IPS-18a (cell line): Measurements from ENCODE around the gene PPP2R3A.
"Not testable (repeated sequence)": the region's sequence is repeated elsewhere in the genome, so short reads cannot be mapped to it uniquely, and the experiment has no call there.

Experiments used
- H3K27ac ChIP-seq: one replicate; pipeline ENCODE4 v1.5.1; 2013; ENCODE audit warnings: low read length
- H3K27me3 ChIP-seq: one replicate; pipeline ENCODE4 v1.6.1; 2013; ENCODE audit warnings: mild to moderate bottlenecking, low read length; ENCODE audit not compliant: control insufficient read depth, insufficient read depth
- H3K36me3 ChIP-seq: one replicate; pipeline ENCODE4 v1.6.1; 2013; ENCODE audit warnings: low read depth, low read length; ENCODE audit not compliant: control insufficient read depth
- H3K4me1 ChIP-seq: one replicate; pipeline ENCODE4 v1.6.1; 2013; ENCODE audit warnings: low read depth, low read length; ENCODE audit not compliant: control insufficient read depth
- H3K4me3 ChIP-seq: one replicate; pipeline ENCODE4 v1.5.1; 2013; ENCODE audit warnings: low read length
- H3K9ac ChIP-seq: one replicate; pipeline ENCODE4 v1.6.1; 2013; ENCODE audit warnings: mild to moderate bottlenecking, low read length, moderate library complexity
- H3K9me3 ChIP-seq: one replicate; pipeline ENCODE4 v1.6.1; 2013; ENCODE audit warnings: low read depth, low read length; ENCODE audit not compliant: control insufficient read depth

Gene PPP2R3A

GRCh38 chr3:136119332-136119731 lies 153.8 kb downstream of the PPP2R3A start:
- H3K27me3 ChIP-seq, H3K27ac ChIP-seq, H3K4me1 ChIP-seq, H3K36me3 ChIP-seq, H3K9me3 ChIP-seq, H3K4me3 ChIP-seq, H3K9ac ChIP-seq: not testable (repeated sequence)

GRCh38 chr3:136119783-136120182 lies 154.3 kb downstream of the PPP2R3A start:
- H3K36me3 ChIP-seq: not testable (repeated sequence)

GRCh38 chr3:136120373-136121348 lies 155.1 kb downstream of the PPP2R3A start:
- no peak overlapping the region for H3K4me3 ChIP-seq
- no peak overlapping the region for H3K27ac ChIP-seq
- H3K9me3 ChIP-seq: no peaks in the 10 kb centered on the region
- H3K9ac ChIP-seq: no peak overlapping the region
- H3K27me3 ChIP-seq: no peaks in the 10 kb centered on the region
- no peaks in the 10 kb centered on the region for H3K36me3 ChIP-seq
- no peaks in the 10 kb centered on the region for H3K4me1 ChIP-seq

More at GRCh38 chr3:136119783-136120182, 154.3 kb downstream of the PPP2R3A start:
- not testable (repeated sequence) for H3K9me3 ChIP-seq, H3K4me1 ChIP-seq, H3K27me3 ChIP-seq, H3K27ac ChIP-seq, H3K4me3 ChIP-seq, H3K9ac ChIP-seq

GRCh38 chr3:136122006-136122405 lies 156.5 kb downstream of the PPP2R3A start:
- no peak overlapping the region for H3K4me3 ChIP-seq
- no peaks in the 10 kb centered on the region for H3K27me3 ChIP-seq
- no peaks in the 10 kb centered on the region for H3K36me3 ChIP-seq

GRCh38 chr3:136131647-136132046 lies 166.1 kb downstream of the PPP2R3A start:
- H3K9me3 ChIP-seq, H3K36me3 ChIP-seq, H3K27ac ChIP-seq, H3K4me3 ChIP-seq, H3K4me1 ChIP-seq, H3K27me3 ChIP-seq, H3K9ac ChIP-seq: not testable (repeated sequence)

More at GRCh38 chr3:136122006-136122405, 156.5 kb downstream of the PPP2R3A start:
- Histone ChIP-seq H3K9me3 (no peaks in the 10 kb centered on the region), H3K27ac (no peak overlapping the region), H3K4me1 (no peaks in the 10 kb centered on the region), H3K9ac (no peak overlapping the region)

GRCh38 chr3:136134091-136134490 lies 168.6 kb downstream of the PPP2R3A start:
- Histone ChIP-seq H3K4me1 (no peaks in the 10 kb centered on the region), H3K27ac (no peak overlapping the region), H3K36me3 (no peaks in the 10 kb centered on the region), H3K27me3 (no peaks in the 10 kb centered on the region), H3K9me3 (no peaks in the 10 kb centered on the region), H3K4me3 (no peak overlapping the region), H3K9ac (no peak overlapping the region)

- H3K36me3 ChIP-seq: no peaks in the 10 kb centered on the region
- no peak overlapping the region for H3K4me3 ChIP-seq
- no peaks in the 10 kb centered on the region for H3K27me3 ChIP-seq
- H3K9ac ChIP-seq: no peak overlapping the region
- H3K27ac ChIP-seq: no peak overlapping the region
- H3K4me1 ChIP-seq: no peaks in the 10 kb centered on the region
- no peaks in the 10 kb centered on the region for H3K9me3 ChIP-seq
These were observed 169.7 kb downstream of the PPP2R3A start for GRCh38 chr3:136135039-136135802.

GRCh38 chr3:136136454-136136853 lies 170.9 kb downstream of the PPP2R3A start:
- Histone ChIP-seq H3K27ac (no peak overlapping the region), H3K27me3 (no peaks in the 10 kb centered on the region), H3K9me3 (no peaks in the 10 kb centered on the region), H3K4me1 (no peaks in the 10 kb centered on the region), H3K4me3 (no peak overlapping the region), H3K9ac (no peak overlapping the region), H3K36me3 (no peaks in the 10 kb centered on the region)

GRCh38 chr3:136141291-136141785 lies 175.8 kb downstream of the PPP2R3A start:
- no peak overlapping the region for H3K9ac ChIP-seq
- H3K9me3 ChIP-seq: no peaks in the 10 kb centered on the region
- H3K27me3 ChIP-seq: no peaks in the 10 kb centered on the region
- H3K4me3 ChIP-seq: no peak overlapping the region
- no peaks in the 10 kb centered on the region for H3K36me3 ChIP-seq
- no peak overlapping the region for H3K27ac ChIP-seq
- H3K4me1 ChIP-seq: no peaks in the 10 kb centered on the region

GRCh38 chr3:136141891-136142290 lies 176.4 kb downstream of the PPP2R3A start:
- H3K27ac ChIP-seq: no peak overlapping the region
- H3K9me3 ChIP-seq: no peaks in the 10 kb centered on the region
- H3K4me1 ChIP-seq: no peaks in the 10 kb centered on the region

GRCh38 chr3:136142592-136142991 lies 177.1 kb downstream of the PPP2R3A start:
- no peak overlapping the region for H3K4me3 ChIP-seq
- H3K27ac ChIP-seq: no peak overlapping the region
- H3K4me1 ChIP-seq: no peaks in the 10 kb centered on the region
- H3K9ac ChIP-seq: no peak overlapping the region
- H3K9me3 ChIP-seq: no peaks in the 10 kb centered on the region
- peaks cover 2% of the 10 kb centered on the region for H3K36me3 ChIP-seq
- H3K27me3 ChIP-seq: no peaks in the 10 kb centered on the region

More at GRCh38 chr3:136141891-136142290, 176.4 kb downstream of the PPP2R3A start:
- no peaks in the 10 kb centered on the region for H3K27me3 ChIP-seq
- H3K4me3 ChIP-seq: no peak overlapping the region
- no peak overlapping the region for H3K9ac ChIP-seq
- H3K36me3 ChIP-seq: no peaks in the 10 kb centered on the region
